Progenitor cell of endocrine pancreas (in vitro differentiated cells): ENCODE measurements around the gene MAL. TPM values are rescaled to one million over a fixed set of nuclear protein-coding genes. Genes with fewer than 3 reads are reported as not detected.

Source experiments
- DNase-seq: peaks from one replicate; pipeline ENCODE4 v3.0.0; 2021; ENCODE audit warnings: low spot score; ENCODE audit not compliant: unreplicated experiment
- H3K27ac Mint-ChIP-seq: 2 replicates; pipeline ENCODE4 v1.8.0; 2021; ENCODE audit warnings: mild to moderate bottlenecking, moderate library complexity, mixed read lengths
- H3K27me3 Mint-ChIP-seq: 2 replicates; pipeline ENCODE4 v1.8.0; 2021; ENCODE audit warnings: mixed read lengths
- H3K36me3 Mint-ChIP-seq: 2 replicates; pipeline ENCODE4 v1.8.0; 2022; ENCODE audit warnings: mixed read lengths; ENCODE audit not compliant: insufficient read depth
- H3K4me1 Mint-ChIP-seq: 2 replicates; pipeline ENCODE4 v1.8.0; 2021; ENCODE audit warnings: low read depth, mixed read lengths
- H3K4me3 Mint-ChIP-seq: 2 replicates; pipeline ENCODE4 v1.8.0; 2021; ENCODE audit warnings: low read depth, mild to moderate bottlenecking, moderate library complexity, mixed read lengths
- H3K9me3 Mint-ChIP-seq: 2 replicates; pipeline ENCODE4 v1.8.0; 2021; ENCODE audit warnings: low read depth, mixed read lengths
- CTCF ChIP-seq: fragments of 200-600 bp; sonication (generic); IDR thresholded peaks from one replicate; pipeline ENCODE4 v1.5.0; 2021; ENCODE audit warnings: antibody characterized with exemption, mild to moderate bottlenecking; ENCODE audit not compliant: unreplicated experiment
- total RNA-seq: library from RNA; stranded (reverse); gene quantifications from 2 replicates; pipeline ENCODE4 v1.2.1, GENCODE V29; 2021

Gene MAL
- total RNA-seq, 1 donor from 2014 or later, result not detected

GRCh38 chr2:95041824-95042442 lies 16.4 kb downstream of the MAL start:
- no peak overlapping the region for H3K4me3 Mint-ChIP-seq
- H3K36me3 Mint-ChIP-seq, result no peaks in the 10 kb centered on the region
- no peaks in the 10 kb centered on the region for H3K4me1 Mint-ChIP-seq
- DNase-seq, result no peak
- peaks cover 21% of the 10 kb centered on the region for H3K9me3 Mint-ChIP-seq
- no peak overlapping the region for H3K27ac Mint-ChIP-seq
- H3K27me3 Mint-ChIP-seq, result peaks cover 27% of the 10 kb centered on the region
- TF ChIP-seq CTCF, result no peak

DNA sequence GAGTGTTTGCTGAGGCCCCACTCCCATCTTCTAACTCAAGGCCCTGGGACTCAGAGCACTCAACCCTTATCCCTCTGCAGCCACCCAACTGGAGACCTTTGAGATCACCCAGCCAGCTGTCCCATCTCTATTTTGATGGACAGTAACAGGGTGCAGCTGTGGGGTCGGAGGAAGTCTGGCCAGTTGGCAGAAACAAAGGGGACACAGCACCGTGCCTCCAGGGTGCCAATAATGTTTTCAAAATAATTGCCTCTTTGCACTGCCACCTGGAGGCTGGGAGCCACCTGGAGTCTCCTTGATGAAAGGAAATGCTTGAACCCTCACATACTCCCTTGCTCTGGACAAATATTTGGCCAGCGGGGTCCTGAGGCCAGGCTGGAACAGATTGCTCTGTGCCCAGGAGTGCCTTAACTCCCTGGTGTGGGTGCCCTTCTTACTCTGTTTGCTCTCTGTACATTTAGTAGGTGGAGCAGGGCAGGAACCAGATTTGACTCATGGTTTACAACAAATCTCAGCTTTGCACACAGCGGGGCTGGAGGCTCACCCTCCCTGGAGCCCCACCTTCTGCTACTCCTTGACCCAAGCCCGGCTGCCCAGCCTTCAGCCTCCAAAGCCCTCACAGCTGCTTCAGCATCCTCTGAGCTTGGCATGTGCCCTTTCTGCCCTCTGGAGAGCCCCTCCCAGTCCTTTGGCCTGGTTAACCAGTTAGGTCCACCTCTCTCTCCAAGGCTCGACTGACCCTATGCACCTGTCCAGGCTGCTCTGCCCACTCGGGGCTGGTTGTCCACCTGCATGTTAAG lies 17.2 kb downstream of the MAL start:
- H3K27me3 Mint-ChIP-seq, result peaks cover 27% of the 10 kb centered on the region
- H3K4me1 Mint-ChIP-seq, result no peaks in the 10 kb centered on the region
- TF ChIP-seq CTCF, result no peak
- no peaks in the 10 kb centered on the region for H3K36me3 Mint-ChIP-seq
- no peak for DNase-seq
- no peak overlapping the region for H3K4me3 Mint-ChIP-seq
- no peak overlapping the region for H3K27ac Mint-ChIP-seq
- peaks cover 14% of the 10 kb centered on the region for H3K9me3 Mint-ChIP-seq

DNA sequence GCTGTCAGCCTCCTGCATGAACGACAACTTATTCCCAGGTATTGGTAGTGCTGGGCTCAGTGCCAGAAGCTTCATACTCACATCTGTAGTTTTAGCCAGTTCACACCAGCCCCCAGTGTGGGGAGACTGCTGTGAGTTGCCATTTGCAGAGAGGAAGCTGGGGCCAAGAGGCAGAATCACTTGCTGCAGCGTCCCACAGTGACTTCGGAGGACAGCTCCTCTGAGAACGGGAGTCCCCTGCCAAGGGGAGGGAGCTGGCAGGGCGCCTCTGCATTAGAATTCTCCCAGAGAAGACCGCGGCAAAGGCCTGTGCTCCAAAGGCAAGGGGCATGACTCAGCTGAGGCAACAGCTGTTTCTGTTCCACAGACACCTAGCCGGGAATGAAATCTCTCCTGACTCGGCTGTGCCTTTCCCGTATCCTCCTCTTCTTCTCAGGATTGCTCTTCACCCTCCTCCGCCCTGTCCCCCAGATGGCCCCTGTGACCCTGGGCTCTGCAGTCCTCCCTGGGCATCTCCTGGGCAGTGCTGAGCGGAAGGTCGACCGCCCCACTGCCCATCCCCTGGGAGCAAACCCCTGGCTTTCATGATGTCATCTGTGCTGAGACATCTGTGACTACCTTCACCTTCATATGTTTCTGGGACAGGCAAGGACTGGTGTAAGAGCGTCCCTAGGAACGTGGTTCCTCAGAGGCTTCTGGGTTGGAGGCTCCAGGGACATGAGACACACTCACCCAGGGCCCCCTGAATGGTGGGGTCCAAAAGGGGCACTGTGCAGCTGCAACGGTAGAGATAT lies 18.0 kb downstream of the MAL start:
- Mint-ChIP-seq H3K9me3 (peaks cover 5% of the 10 kb centered on the region), H3K36me3 (no peaks in the 10 kb centered on the region), H3K4me3 (no peak overlapping the region), H3K27ac (no peak overlapping the region), H3K27me3 (peaks cover 26% of the 10 kb centered on the region), H3K4me1 (no peaks in the 10 kb centered on the region)
- no peak for TF ChIP-seq CTCF
- no peak for DNase-seq

GRCh38 chr2:95044601-95045000 lies 19.1 kb downstream of the MAL start:
- no peak for DNase-seq
- Mint-ChIP-seq H3K4me1 (no peaks in the 10 kb centered on the region), H3K27ac (no peak overlapping the region), H3K9me3 (no peaks in the 10 kb centered on the region), H3K4me3 (no peak overlapping the region), H3K36me3 (no peaks in the 10 kb centered on the region), H3K27me3 (peaks cover 19% of the 10 kb centered on the region)
- no peak for TF ChIP-seq CTCF

GRCh38 chr2:95046371-95047112 lies 21.0 kb downstream of the MAL start:
- no peak for DNase-seq
- Mint-ChIP-seq H3K4me1 (no peaks in the 10 kb centered on the region), H3K27me3 (peaks cover 28% of the 10 kb centered on the region), H3K36me3 (no peaks in the 10 kb centered on the region), H3K27ac (no peak overlapping the region), H3K4me3 (no peak overlapping the region), H3K9me3 (no peaks in the 10 kb centered on the region)
- no peak for TF ChIP-seq CTCF
